Measurements from ENCODE around the gene DNAAF1. TPM values are rescaled to one million over a fixed set of nuclear protein-coding genes. Genes with fewer than 3 reads are reported as not detected.

The DNAAF1 gene
- total and polyA plus RNA-seq, 2 donors (not counting 3 experiments of a cell fraction or from before 2014, with no cell fraction given), result 0.01 TPM; not detected in 1

DNA sequence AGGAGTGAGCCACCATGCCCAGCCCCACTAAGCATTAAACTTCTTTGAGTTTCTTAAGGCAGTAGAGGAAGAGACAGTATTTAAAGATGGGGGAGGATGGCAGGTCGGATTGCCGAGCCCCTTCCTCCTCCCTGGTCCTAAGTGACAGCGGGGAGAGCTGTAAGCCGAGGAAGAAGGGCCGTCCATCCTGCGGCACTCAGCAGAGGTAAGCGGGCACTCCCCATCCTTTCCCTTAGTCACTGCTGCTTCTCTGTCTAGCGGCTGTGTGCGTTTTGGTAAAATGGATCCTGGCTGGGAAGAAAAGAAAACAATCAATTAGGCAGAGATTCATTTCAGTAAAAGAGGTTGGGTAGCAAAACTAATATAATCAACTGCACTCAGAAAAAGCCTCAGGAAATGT is 13.9 kb downstream of the DNAAF1 start:
- no peak overlapping the region for H3K4me3 ChIP-seq (replicated peaks in 1 of 3; ENCODE audit: insufficient read depth in 1 of 3, low read depth in 1 of 3, low read length in 3 of 3)
- no peaks in the 10 kb centered on the region for H3K36me3 ChIP-seq (ENCODE audit: control insufficient read depth in 2 of 2, extremely low read depth in 1 of 2, insufficient read depth in 2 of 2, low read length in 2 of 2)
- dilution Hi-C loops (cut with MboI; ENCODE audit: extremely low pct_ligation_motif_present, low sequenced_read_pairs), result no loop called here
- H3K9me1 ChIP-seq (replicated peaks; ENCODE audit: control insufficient read depth, extremely low read depth, insufficient read depth, low read length), result no peaks in the 10 kb centered on the region
- DNase-seq (ENCODE audit: low read depth, low spot score) (no peak), FAIRE-seq (no peak)
- H3K4me2 ChIP-seq (ENCODE audit: insufficient read depth, low read length), result no peak overlapping the region
- H3K4me1 ChIP-seq (ENCODE audit: control insufficient read depth, extremely low read depth, insufficient read depth, low read length), result no peaks in the 10 kb centered on the region
- CTCF ChIA-PET, result interaction anchor here (0.9 kb wide), 1 partner anchor 15 kb away, joined by 3 read pairs; no protein-coding TSS in a partner anchor
- H3K79me2 ChIP-seq (ENCODE audit: control insufficient read depth, insufficient read depth, low read length), result no peaks in the 10 kb centered on the region
- intact Hi-C loops (cut with micrococcal nuclease), result loop anchor here (5.0 kb wide), 1 partner anchor 768 kb away; no protein-coding TSS in a partner anchor
- peaks cover 22 to 29% of the 10 kb centered on the region in 2 experiments for H3K27me3 ChIP-seq (ENCODE audit: control insufficient read depth in 2 of 2, insufficient read depth in 2 of 2, low read length in 2 of 2)
- no peak overlapping the region for H3K9ac ChIP-seq (replicated peaks; ENCODE audit: extremely low read depth, insufficient read depth, low read length)
- no peak overlapping the region for H2AFZ ChIP-seq (ENCODE audit: low read depth, low read length)
- POLR2A ChIA-PET, result no interaction called here
- BruUV-seq (replicated peaks), result no TSS peak
- no peaks in the 10 kb centered on the region for H3K9me3 ChIP-seq (replicated peaks; ENCODE audit: control insufficient read depth, insufficient read depth, low read length)
- TF ChIP-seq MYC (IDR thresholded peaks at IDR 0.05; ENCODE audit: low read depth, low read length) (no peak), JUN (IDR thresholded peaks at IDR 0.05; ENCODE audit: borderline replicate concordance, insufficient read depth, insufficient read length, low read depth) (no peak), CTCF (IDR thresholded peaks at IDR 0.05; ENCODE audit: extremely low read depth in 1 of 2, insufficient read depth in 1 of 2, low read depth in 1 of 2, low read length in 2 of 2) (no peak), GATA2 (IDR thresholded peaks at IDR 0.05; ENCODE audit: insufficient read depth, insufficient read length, low read depth, low read length) (no peak), FOS (IDR thresholded peaks at IDR 0.05; ENCODE audit: borderline replicate concordance, insufficient read depth, low read length) (no peak), POLR2AphosphoS5 (IDR thresholded peaks at IDR 0.05; ENCODE audit: insufficient read depth, low read depth, low read length) (no peak)
- TF ChIP-seq, protein P1, sequence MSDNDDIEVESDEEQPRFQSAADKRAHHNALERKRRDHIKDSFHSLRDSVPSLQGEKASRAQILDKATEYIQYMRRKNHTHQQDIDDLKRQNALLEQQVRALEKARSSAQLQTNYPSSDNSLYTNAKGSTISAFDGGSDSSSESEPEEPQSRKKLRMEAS (IDR thresholded peaks at IDR 0.05; ENCODE audit: insufficient read depth, insufficient read length), result no peak
- no peak overlapping the region for H3K27ac ChIP-seq (ENCODE audit: insufficient read depth, low read depth, low read length)
- H4K20me1 ChIP-seq (replicated peaks; ENCODE audit: control insufficient read depth, extremely low read depth, insufficient read depth, low read length), result no peaks in the 10 kb centered on the region
